Measurements from ENCODE around the gene IFT25. TPM values are rescaled to one million over a fixed set of nuclear protein-coding genes. Genes with fewer than 3 reads are reported as not detected.

IFT25 gene
- total RNA-seq, 4 donors from 2014 or later, result 17.7 to 27.1 (median 21.3) TPM

DNA sequence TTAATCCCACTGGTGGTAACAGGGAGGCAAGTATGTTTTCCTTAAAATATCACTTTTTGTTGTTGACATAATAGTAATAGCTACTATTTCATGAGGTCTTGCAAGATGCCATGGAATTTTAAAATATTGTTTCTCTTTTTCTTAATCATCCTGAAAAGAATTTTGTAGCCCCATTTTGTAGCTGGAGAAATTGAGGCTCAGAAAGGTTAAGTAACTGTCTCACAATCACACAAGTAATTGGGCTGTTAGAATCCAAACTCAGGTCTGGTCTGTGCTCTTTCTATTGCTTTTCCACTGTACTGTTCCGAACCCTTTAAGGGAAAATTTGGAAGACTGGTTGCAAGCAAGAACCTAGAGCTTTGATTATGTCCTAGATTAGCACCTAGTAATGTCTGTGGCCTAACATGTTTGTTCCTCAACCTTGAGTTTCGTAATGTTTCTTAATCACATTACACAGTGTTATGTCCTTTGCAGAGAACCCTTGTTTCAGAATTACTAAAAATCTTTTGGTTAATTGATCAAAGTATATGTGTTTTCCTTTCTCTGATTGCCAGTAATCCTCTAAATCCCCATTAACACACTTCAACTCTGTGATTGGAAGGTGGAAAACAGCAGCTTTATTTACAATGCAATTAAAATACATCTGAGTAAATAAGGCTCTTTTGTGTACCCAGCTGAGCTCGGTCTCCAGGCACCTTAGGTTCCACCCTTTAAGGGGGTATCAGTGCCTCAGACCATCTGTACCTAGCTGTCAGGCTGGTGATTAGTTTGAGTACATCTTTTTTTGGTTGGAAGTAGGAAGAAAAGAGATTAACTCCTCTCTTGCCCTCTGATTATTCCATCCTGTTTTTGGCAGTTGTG, 11.0 kb upstream of the IFT25 start:
- peaks cover 2 to 42% (median 8%) of the 10 kb centered on the region in 3 donors for H3K4me1 ChIP-seq
- 82 to 88% methylated on average over 3 of the region's 3 CpGs for WGBS, 2 donors (ENCODE audit: low coverage in 1 of 2)

DNA sequence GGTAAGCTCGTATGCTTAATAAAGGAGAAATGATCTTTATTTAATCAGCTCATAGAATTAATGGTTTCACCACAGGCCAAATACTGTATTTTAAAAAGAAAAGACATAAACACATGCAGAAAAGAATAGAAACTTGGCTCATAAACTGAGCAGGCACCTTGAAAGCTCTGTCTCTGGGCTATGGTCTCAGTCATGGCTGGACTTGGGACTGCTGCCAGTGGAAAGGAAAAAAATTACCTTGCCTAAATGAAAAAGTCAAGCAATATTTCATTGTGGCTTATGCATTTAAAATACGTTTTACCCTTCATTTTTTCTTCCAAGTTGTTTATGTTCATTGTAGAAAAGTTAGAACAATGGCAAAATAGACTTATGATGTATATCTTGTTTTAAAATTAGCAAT, 8.6 kb upstream of the IFT25 start:
- 25 to 35% methylated on average over 2 of the region's 2 CpGs for WGBS, 2 donors (ENCODE audit: low coverage in 1 of 2)
- peak overlapping the region in 1 of 4 donors; percentile 54 for H3K27ac ChIP-seq
- peaks cover 2 to 61% (median 11%) of the 10 kb centered on the region in 3 donors for H3K4me1 ChIP-seq
- TF ChIP-seq EP300 (IDR thresholded peaks at IDR 0.05) (no peak), POLR2A (IDR thresholded peaks at IDR 0.05) (no peak), POLR2AphosphoS5 (IDR thresholded peaks at IDR 0.05) (no peak)
- TF ChIP-seq, protein P1, sequence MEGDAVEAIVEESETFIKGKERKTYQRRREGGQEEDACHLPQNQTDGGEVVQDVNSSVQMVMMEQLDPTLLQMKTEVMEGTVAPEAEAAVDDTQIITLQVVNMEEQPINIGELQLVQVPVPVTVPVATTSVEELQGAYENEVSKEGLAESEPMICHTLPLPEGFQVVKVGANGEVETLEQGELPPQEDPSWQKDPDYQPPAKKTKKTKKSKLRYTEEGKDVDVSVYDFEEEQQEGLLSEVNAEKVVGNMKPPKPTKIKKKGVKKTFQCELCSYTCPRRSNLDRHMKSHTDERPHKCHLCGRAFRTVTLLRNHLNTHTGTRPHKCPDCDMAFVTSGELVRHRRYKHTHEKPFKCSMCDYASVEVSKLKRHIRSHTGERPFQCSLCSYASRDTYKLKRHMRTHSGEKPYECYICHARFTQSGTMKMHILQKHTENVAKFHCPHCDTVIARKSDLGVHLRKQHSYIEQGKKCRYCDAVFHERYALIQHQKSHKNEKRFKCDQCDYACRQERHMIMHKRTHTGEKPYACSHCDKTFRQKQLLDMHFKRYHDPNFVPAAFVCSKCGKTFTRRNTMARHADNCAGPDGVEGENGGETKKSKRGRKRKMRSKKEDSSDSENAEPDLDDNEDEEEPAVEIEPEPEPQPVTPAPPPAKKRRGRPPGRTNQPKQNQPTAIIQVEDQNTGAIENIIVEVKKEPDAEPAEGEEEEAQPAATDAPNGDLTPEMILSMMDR (IDR thresholded peaks at IDR 0.05), result no peak
- no peak for ATAC-seq
- peaks cover 0 to 42% of the 10 kb centered on the region in 2 donors for H3K36me3 ChIP-seq
- no peak overlapping the region for H3K4me3 ChIP-seq
- no peaks in the 10 kb centered on the region for H3K9me3 ChIP-seq
- H3K27me3 ChIP-seq, result no peaks in the 10 kb centered on the region

More for the DNA sequence above, 11.0 kb upstream of the IFT25 start:
- no peak overlapping the region for H3K4me3 ChIP-seq
- peaks cover 0 to 64% of the 10 kb centered on the region in 2 donors for H3K36me3 ChIP-seq
- H3K9me3 ChIP-seq, result no peaks in the 10 kb centered on the region
- H3K27ac ChIP-seq, result peak overlapping the region in 3 of 4 donors; percentile 41 to 67 (median 65)
- TF ChIP-seq, protein P1 (IDR thresholded peaks at IDR 0.05), result no peak
- TF ChIP-seq POLR2AphosphoS5 (IDR thresholded peaks at IDR 0.05) (no peak), EP300 (IDR thresholded peaks at IDR 0.05) (no peak), POLR2A (IDR thresholded peaks at IDR 0.05) (no peak)
- no peaks in the 10 kb centered on the region for H3K27me3 ChIP-seq
- peak; percentile 61 for ATAC-seq

DNA sequence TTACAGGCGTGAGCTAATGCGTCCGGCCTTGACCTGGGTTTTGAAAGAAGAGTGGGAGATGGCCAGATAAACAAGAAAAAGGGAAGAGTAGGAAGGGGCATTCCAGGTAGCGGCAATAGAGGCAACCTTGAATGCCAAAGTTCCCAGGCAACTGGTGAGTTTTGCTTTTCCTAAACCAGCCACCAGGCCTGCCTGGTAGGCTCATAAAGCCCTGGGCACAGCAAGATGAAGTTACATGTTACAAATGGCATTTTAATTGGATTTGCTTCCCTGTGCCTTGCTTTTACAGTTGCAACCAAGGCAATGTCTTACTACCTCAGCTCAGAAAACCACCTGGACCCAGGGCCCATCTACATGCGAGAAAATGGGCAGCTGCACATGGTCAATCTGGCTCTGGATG, 6.2 kb upstream of the IFT25 start:
- 93 to 100% methylated on average over 2 of the region's 5 CpGs for WGBS, 2 donors (ENCODE audit: low coverage in 1 of 2)
- Histone ChIP-seq H3K27ac (no peak overlapping the region), H3K4me1 (peaks cover 2 to 73% (median 11%) of the 10 kb centered on the region in 3 donors), H3K27me3 (no peaks in the 10 kb centered on the region), H3K9me3 (no peaks in the 10 kb centered on the region), H3K4me3 (no peak overlapping the region), H3K36me3 (peaks cover 0 to 30% of the 10 kb centered on the region in 2 donors)
- no peak for ATAC-seq
- TF ChIP-seq, protein P1 (IDR thresholded peaks at IDR 0.05), result no peak
- TF ChIP-seq POLR2AphosphoS5 (IDR thresholded peaks at IDR 0.05) (no peak), EP300 (IDR thresholded peaks at IDR 0.05) (no peak), POLR2A (IDR thresholded peaks at IDR 0.05) (no peak)

- H3K4me1 ChIP-seq, result peaks cover 2 to 68% (median 16%) of the 10 kb centered on the region in 3 donors
- ATAC-seq, result no peak
Observed at GRCh38 chr1:53949023-53949990, 3.8 kb upstream of the IFT25 start.

More at GRCh38 chr1:53949023-53949990, 3.8 kb upstream of the IFT25 start:
- TF ChIP-seq, protein P1 (IDR thresholded peaks at IDR 0.05), result peak in 3 of 4 experiments; percentile 47 to 62 (median 57)
- no peak for TF ChIP-seq EP300 (IDR thresholded peaks at IDR 0.05)
- Histone ChIP-seq H3K4me3 (no peak overlapping the region), H3K27me3 (no peaks in the 10 kb centered on the region), H3K27ac (peak overlapping the region in 3 of 4 donors; percentile 4 to 42 (median 31)), H3K36me3 (peaks cover 0 to 27% of the 10 kb centered on the region in 2 donors), H3K9me3 (no peaks in the 10 kb centered on the region)
- WGBS, 2 donors (ENCODE audit: low coverage in 1 of 2), result 37 to 79% methylated on average over 2 to 4 of the region's 4 CpGs

Data from gastroesophageal sphincter (tissue), 4 donors.